HEK293T (cell line): Measurements from ENCODE around the gene DSC2.
A peak's percentile ranks its signal among the peaks of the same experiment; 100 is the strongest.

Source experiments
- CTCF ChIA-PET: fragments of 350-600 bp; formaldehyde crosslinking; extraction: SDS; loops from one replicate; lab custom pipeline; 2021; ENCODE audit warnings: antibody characterized with exemption, inconsistent platforms; lab: Yijun Ruan, JAX
- POLR2A ChIA-PET: fragments of 350-600 bp; formaldehyde crosslinking; extraction: SDS; loops from one replicate; lab custom pipeline; 2020; ENCODE audit warnings: antibody characterized with exemption, inconsistent platforms; lab: Yijun Ruan, JAX
- DNase-seq: peaks from one replicate; pipeline ENCODE4 v3.0.0; 2012; ENCODE audit warnings: mixed read lengths; ENCODE audit errors: extremely low spot score
- ARNT ChIP-seq: fragments of 450-650 bp; IDR thresholded peaks from 2 replicates; pipeline ENCODE4 v1.6.1; 2017; ENCODE audit warnings: mild to moderate bottlenecking
- BHLHE40 ChIP-seq: fragments of 450-650 bp; IDR thresholded peaks from 2 replicates; pipeline ENCODE4 v1.6.1; 2016; ENCODE audit warnings: mild to moderate bottlenecking, moderate library complexity, borderline replicate concordance
- CTBP1 ChIP-seq: fragments of 450-650 bp; IDR thresholded peaks from 2 replicates; pipeline ENCODE4 v1.6.1; 2016; ENCODE audit warnings: borderline replicate concordance
- ELF4 ChIP-seq: fragments of 450-650 bp; IDR thresholded peaks from 2 replicates; pipeline ENCODE4 v1.6.1; 2017; ENCODE audit warnings: antibody characterized with exemption
- FOXA1 ChIP-seq: fragments of 450-650 bp; IDR thresholded peaks from 2 replicates; pipeline ENCODE4 v1.6.1; 2016; ENCODE audit warnings: mild to moderate bottlenecking
- FOXK2 ChIP-seq: fragments of 450-650 bp; IDR thresholded peaks from 2 replicates; pipeline ENCODE4 v1.6.1; 2016; ENCODE audit warnings: mild to moderate bottlenecking
- FOXM1 ChIP-seq: fragments of 450-650 bp; IDR thresholded peaks from 2 replicates; pipeline ENCODE4 v1.6.1; 2017; ENCODE audit warnings: mild to moderate bottlenecking, borderline replicate concordance
- HDGF ChIP-seq: fragments of 450-650 bp; IDR thresholded peaks from 2 replicates; pipeline ENCODE4 v1.6.1; 2017; ENCODE audit warnings: antibody characterized with exemption, borderline replicate concordance
- L3MBTL2 ChIP-seq: fragments of 450-650 bp; conservative IDR thresholded peaks from 2 replicates; pipeline ENCODE4 v1.6.1; 2016; ENCODE audit warnings: mild to moderate bottlenecking
- LEF1 ChIP-seq: fragments of 450-650 bp; IDR thresholded peaks from 2 replicates; pipeline ENCODE4 v1.6.1; 2017; ENCODE audit warnings: mild to moderate bottlenecking, borderline replicate concordance
- NFRKB ChIP-seq: fragments of 450-650 bp; IDR thresholded peaks from 2 replicates; pipeline ENCODE4 v1.6.1; 2016; ENCODE audit warnings: mild to moderate bottlenecking, moderate library complexity
- SP1 ChIP-seq: fragments of 450-650 bp; IDR thresholded peaks from 2 replicates; pipeline ENCODE4 v1.6.1; 2017
- SUZ12 ChIP-seq: fragments of 450-650 bp; IDR thresholded peaks from 2 replicates; pipeline ENCODE4 v1.6.1; 2016; ENCODE audit warnings: mild to moderate bottlenecking
- TARDBP ChIP-seq: fragments of 450-650 bp; IDR thresholded peaks from 2 replicates; pipeline ENCODE4 v1.6.1; 2016
- ZNF384 ChIP-seq: fragments of 450-650 bp; IDR thresholded peaks from 2 replicates; pipeline ENCODE4 v1.6.1; 2016
- TF ChIP-seq, protein P1 (sequence below): fragments of 450-650 bp; IDR thresholded peaks from 2 replicates; pipeline ENCODE4 v1.6.1; 2016

Gene DSC2

GRCh38 chr18:31103423-31103822 is 1.2 kb upstream of the DSC2 start:
- DNase-seq, result no peak
- ChIA-PET CTCF (no interaction called here), POLR2A (interaction anchor here (0.6 to 8.6 kb wide), 4 partner anchors 60 to 298 kb away, joined by 3 to 62 read pairs (median 4); partner anchors contain the start of gene DSC3)
- TF ChIP-seq HDGF (no peak), SP1 (no peak), SUZ12 (no peak), LEF1 (no peak), CTBP1 (no peak), FOXM1 (no peak), ARNT (no peak), BHLHE40 (no peak), FOXK2 (no peak), ELF4 (no peak), ZNF384 (no peak), L3MBTL2 (no peak), TARDBP (no peak), FOXA1 (no peak), NFRKB (no peak)
- TF ChIP-seq, protein P1, sequence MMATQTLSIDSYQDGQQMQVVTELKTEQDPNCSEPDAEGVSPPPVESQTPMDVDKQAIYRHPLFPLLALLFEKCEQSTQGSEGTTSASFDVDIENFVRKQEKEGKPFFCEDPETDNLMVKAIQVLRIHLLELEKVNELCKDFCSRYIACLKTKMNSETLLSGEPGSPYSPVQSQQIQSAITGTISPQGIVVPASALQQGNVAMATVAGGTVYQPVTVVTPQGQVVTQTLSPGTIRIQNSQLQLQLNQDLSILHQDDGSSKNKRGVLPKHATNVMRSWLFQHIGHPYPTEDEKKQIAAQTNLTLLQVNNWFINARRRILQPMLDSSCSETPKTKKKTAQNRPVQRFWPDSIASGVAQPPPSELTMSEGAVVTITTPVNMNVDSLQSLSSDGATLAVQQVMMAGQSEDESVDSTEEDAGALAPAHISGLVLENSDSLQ, result no peak

DNA sequence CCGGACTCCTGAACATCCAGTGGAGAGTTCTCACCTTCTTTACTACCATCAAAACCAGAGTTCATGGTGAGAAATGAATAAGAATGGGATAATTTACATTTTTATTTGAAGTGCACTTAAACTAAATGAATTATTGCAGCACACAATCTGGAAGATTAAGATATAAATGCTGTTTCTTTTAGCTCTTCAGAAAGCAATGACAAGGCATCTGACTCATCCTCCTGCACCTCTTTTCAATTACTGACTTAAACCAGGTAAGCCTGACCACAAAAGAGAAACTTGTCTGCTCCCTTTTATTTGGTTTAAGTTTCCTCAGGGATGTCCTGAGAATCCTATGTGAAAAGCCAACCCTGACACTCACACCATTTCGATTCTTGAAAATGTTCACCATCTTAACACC is 720 bp upstream of the DSC2 start:
- DNase-seq, result no peak
- ChIA-PET POLR2A (interaction anchor here (0.6 to 8.6 kb wide), 6 partner anchors 12 to 299 kb away, joined by 3 to 62 read pairs (median 4); partner anchors contain the start of gene DSC3), CTCF (no interaction called here)
- TF ChIP-seq ELF4, result no peak
- no peak for TF ChIP-seq CTBP1
- TF ChIP-seq BHLHE40, result no peak
- no peak for TF ChIP-seq FOXM1
- no peak for TF ChIP-seq FOXK2

GRCh38 chr18:31101183-31102024 is 817 bp downstream of the DSC2 start:
- DNase-seq, result peak; percentile 73
- CTCF ChIA-PET, result interaction anchor here (0.6 to 1.2 kb wide), 2 partner anchors 13 to 66 kb away, joined by 3 to 4 read pairs; no protein-coding TSS in a partner anchor

DNA sequence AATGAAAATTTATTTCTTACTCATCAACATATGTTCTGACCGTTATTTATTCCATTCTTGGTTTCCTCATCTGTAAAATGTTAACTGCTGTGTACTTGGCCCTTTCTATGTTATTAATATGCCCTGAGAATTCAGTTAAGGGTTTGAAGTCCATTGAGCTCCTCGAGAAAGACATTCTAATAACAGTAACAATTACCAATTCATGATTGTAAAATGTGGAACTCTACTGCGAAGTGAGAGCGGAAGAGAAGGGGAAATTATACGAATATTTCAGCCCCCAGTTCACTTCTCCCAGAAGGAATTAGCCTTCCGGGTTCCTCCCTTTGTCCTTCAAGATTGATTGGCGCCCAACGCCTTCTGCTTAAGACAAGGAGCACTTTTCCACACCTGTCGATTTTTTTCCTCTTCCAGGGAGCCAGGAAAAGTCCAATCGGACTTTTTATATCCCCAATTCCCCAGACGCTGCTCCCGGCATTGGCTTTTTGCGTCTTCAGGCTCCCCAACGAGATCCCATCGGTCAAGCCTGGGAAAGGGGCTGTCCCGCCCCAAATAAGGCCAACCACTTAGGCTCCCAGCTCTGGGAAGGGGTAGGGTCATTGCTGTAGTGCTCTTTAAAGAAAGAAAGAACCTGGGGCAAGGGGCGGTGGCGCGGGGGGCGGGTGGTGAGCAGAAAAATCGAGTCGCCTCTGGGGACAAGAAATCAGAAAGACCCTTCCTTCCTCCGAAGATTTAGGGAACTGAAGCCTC is 1.6 kb downstream of the DSC2 start:
- TF ChIP-seq, protein P1, result peak; percentile 69
- no peak for TF ChIP-seq ZNF384
- TF ChIP-seq TARDBP, result no peak
- TF ChIP-seq ARNT, result no peak
- TF ChIP-seq ELF4, result no peak
- no peak for TF ChIP-seq NFRKB
- no peak for TF ChIP-seq SP1
- ChIA-PET CTCF (interaction anchor here (1.2 to 1.6 kb wide), 2 partner anchors 13 to 60 kb away, joined by 4 read pairs; no protein-coding TSS in a partner anchor), POLR2A (interaction anchor here (0.6 to 8.6 kb wide), 3 partner anchors 53 to 310 kb away, joined by 3 to 62 read pairs (median 3); partner anchors contain the start of gene DSC3)
- DNase-seq, result peak; percentile 51

More at GRCh38 chr18:31101183-31102024, 817 bp downstream of the DSC2 start:
- POLR2A ChIA-PET, result interaction anchor here (0.6 to 8.6 kb wide), 5 partner anchors 11 to 375 kb away, joined by 3 to 62 read pairs (median 3); partner anchors contain the start of gene DSC3
- TF ChIP-seq, protein P1, result no peak
- TF ChIP-seq ARNT (no peak), L3MBTL2 (peak; percentile 55), CTBP1 (peak; percentile 41; the same call in 1 of the 2 replicates), FOXM1 (peak; percentile 80)

- ChIA-PET POLR2A (interaction anchor here (8.6 kb wide), 1 partner anchor 57 kb away, joined by 62 read pairs; the partner anchor contains the start of gene DSC3), CTCF (interaction anchor here (0.7 to 1.6 kb wide), 3 partner anchors 52 to 237 kb away, joined by 3 to 4 read pairs (median 4); no protein-coding TSS in a partner anchor)
- no peak for DNase-seq
- TF ChIP-seq ZNF384, result 0 out of 2 replicates have a peak, but pooled peaks have one; percentile 8
- no peak for TF ChIP-seq CTBP1
Measured at GRCh38 chr18:31099450-31100230, 2.6 kb downstream of the DSC2 start.
